ENCODE results near the gene THOP1.
A peak's percentile ranks its signal among the peaks of the same experiment; 100 is the strongest.
"Not testable (repeated sequence)": the region's sequence is repeated elsewhere in the genome, so short reads cannot be mapped to it uniquely, and the experiment has no call there.

THOP1 gene

DNA sequence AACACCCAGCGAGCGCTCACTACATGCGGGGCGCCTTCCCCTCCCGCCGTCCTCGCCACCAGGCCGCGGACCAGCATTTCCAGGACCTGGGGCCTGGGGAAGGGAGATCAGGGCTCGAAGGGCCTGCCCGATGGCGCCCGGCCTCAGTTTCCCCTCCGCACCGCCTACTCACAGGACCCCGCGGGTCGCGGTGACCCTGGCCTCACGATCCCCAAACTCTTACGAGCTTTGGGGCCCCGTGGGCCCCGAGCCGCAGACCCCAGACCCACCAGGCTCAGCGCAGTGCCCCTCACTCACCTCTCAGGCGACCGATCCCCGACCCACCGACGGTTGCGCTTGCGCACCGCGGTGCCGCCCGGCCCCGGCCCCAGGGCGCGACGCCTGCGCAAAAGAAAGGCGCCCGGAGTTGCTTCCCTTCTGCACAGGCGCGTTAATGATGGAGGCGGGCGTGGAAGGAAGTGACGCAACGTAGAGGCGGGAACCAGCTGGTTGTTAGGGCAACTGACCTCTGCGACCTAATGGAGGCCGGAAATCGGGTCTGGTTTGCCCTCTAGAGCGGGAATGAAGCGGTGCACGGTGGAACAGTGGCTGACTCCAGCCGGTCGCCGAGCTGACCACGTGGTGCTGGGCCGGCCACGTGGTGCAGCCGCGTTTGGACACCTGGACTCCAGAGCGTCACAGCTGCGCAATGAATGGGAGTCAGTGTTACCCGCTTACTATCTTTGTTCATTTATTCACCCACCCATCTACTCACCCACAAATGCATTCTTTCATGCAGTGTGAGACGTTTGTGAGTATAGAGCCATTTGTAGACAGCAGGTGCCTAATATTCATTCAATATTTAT, 2.1 kb upstream of the THOP1 start, which contains the start of gene SGTA:
TSS of gene SGTA (minus strand) at position 338 of the 845 bp plus-strand sequence. CDS start 14,205 bp downstream, outside the sequence.
- peak; percentile 93 for DNase-seq (ENCODE audit: low read depth)

DNA sequence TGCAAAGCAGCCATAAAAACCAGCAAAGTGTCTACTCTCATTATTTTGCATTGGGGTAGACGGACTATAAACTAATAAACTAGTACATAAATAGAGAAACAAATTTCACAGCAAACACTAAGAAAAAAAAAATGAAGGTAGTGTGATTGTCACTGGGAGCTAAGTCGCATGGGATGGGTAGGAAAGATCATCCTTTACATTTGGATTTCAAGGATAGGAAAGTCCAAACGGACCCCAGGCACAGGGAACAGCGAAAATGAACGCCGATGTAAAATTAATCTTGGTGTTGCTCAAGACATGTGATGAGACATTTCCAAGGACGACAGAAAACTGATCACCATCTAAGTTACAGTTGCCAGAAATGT, 1.5 kb upstream of the THOP1 start:
- DNase-seq (ENCODE audit: low read depth), result no peak

DNA sequence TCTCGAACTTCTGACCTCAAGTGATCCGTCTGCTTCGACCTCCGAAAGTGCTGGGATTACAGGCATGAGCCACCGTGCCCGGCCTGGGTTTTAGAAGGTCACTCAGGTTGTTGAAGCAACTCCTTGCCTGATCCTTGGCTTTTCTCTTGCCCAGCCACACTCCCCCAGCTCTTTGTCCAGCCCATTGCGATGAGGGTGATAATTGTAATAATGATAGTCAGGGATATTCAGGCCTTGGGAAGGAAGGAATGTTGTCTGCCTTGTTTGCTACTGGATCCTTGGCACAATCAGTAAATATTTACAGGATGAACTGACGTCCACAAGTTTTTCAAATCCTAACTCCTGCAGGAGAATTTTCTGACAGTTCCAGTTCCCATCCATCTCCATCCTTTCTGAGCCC, 1.8 kb downstream of the THOP1 start:
- no peak for DNase-seq (ENCODE audit: low read depth)

DNA sequence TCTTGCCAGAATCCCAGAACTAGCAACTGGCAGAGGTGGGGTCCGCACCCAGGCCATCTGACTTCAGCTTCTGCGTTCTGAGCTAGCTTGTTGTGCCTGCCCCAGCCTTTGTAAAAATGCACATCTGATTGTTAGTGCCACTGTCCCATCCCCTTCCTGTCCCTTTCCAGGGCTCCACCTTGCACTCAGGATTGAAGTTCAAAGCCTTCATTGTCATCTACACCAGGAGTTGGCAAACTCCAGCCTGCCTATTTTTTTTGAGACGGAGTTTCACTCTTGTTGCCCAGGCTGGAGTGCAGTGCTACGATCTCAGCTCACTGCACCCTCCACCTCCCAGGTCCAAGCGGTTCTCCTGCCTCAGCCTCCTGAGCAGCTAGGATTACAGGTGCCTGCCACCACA, 2.9 kb downstream of the THOP1 start:
- no peak for DNase-seq (ENCODE audit: low read depth)

DNA sequence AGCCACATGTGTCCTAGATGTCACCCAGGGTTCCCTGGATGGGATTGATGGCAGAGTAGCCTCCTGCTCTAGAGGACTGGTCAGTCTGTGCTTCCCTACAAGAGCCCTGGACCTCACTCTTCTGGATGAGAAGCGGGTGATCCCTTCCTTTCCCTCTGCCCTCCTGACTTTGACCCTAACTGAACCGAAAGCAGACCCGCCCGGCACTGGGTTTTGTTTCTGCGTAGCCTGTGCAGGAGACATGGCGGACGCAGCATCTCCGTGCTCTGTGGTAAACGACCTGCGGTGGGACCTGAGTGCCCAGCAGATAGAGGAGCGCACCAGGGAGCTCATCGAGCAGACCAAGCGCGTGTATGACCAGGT, 4.9 kb downstream of the THOP1 start:
- DNase-seq (ENCODE audit: low read depth), result no peak

DNA sequence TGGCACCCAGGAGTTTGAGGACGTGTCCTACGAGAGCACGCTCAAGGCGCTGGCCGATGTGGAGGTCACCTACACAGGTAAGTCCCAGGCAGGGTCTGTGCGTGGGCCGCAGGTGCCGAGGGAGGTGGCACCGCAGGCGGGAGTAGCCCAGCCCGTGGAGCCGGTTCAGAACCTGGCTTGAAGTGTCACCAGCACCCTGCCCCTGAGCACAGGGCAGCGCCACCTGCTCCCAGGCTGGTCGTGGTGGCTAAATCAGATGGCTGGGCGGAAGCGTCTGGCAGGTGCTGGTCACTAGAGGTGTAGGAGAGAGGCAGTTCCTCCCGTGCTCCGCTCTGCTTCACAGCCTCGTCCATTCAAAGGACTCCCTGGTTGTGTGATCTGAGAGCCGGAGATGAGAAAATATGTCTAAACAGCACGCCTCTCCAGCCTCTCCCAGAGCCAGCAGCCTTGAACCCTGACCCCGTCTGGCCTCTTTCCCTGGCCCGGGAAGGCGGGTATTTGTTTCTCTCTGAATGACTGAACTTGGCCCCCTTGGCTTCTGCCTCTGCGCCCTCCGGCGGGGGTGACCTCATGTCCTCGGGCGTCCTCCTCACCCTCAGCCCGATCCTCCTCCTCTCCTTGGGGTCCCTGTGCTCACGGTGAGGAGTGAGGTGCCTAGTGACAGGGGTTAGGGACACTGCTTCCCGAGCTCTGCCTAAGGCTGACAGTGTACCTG, 5.4 kb downstream of the THOP1 start:
- no peak for DNase-seq (ENCODE audit: low read depth)

DNA sequence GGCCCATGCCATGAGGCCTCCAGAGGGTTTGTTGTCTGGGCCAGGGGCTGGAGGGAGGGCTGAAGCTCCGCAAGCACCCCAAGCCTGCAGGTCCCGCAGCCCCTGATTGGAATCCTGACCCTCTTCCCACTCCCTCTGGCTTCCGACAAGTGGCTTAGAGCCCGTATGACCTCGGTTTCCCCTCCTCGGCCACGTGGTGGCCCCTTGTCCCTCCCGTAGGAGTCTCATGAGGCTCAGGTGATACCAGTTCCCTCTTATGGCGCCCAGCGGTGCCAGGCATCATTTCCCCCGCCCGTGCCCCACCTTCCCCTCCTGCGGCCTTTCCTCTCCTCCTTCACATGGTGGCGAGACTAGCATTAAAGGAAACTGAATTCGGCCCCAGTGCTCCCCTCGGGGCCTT, 6.1 kb downstream of the THOP1 start:
- no peak for DNase-seq (ENCODE audit: low read depth)

DNA sequence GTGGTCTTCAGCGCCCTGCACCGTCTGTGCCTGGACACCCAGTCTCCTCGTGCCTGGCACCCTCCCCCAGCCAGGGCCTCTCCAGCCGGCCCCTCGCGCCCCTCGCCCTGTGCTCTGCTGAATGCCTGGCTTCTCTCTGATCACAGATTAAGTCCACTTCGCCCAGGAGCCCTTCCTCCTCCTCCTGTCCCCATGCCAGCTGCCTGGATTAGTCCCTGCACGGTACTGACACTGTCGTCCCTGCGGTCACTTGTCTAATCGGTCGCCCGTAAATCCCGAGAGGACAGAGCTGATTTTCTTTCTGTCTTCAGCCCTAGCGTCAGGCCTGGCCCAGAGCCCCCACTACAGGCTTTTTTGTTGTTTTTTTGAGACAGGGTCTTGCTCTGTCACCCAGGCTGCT, 6.6 kb downstream of the THOP1 start:
- no peak for DNase-seq (ENCODE audit: low read depth)

DNA sequence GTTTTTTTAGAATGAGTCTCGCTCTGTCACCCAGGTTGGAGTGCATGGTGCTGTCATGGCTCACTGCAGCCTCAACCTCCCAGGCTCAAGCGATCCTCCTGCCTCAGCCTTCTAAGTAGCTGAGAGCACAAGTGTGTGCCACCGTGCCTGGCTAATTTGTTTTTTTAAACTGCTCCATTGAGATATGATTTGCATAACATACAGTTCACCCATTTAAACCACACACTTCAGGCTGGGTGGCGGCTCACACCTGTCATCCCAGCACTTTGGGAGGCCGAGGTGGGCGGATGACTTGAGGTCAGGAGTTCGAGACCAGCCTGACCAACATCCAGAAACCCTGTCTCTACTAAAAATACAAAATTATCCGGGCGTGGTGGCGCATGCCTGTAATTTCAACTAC, 7.4 kb downstream of the THOP1 start:
- not testable (repeated sequence) for DNase-seq (ENCODE audit: low read depth)

DNA sequence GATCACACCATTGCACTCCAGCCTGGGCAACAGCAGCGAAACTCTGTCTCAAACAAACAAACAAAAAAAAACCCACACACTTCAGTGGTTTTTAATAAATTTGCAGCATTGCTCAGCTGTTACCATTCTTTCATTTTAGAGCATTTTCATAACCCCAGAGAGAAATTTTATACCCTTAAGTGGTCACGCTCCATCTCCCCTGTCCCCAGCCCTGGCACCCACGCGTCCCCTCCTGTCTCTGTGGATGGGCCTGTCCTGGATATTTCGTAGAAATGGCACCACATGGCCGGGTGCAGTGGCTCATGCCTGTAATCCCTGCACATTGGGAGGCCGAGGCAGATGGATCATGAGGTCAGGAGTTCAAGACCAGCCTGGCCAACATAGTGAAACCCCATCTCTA, 7.8 kb downstream of the THOP1 start:
- DNase-seq (ENCODE audit: low read depth), result no peak

DNA sequence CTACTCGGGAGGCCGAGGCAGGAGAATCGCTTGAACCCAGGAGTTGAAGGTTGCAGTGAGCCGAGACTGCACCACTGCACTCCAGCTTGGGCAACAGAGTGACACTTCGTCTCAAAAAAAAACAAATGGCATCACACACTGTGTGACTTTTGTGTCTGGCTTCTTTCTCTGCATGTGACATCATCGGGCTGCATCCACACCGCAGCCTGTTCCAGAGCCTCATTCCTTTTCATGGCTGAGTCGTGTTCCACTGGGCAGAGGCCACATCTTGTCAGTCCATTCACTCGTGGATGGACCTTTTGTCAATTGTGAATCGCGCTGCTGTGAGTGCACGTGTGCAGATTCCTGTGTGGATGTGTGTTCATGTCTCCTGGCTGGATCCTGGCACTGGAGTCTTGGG, 8.3 kb downstream of the THOP1 start:
- no peak for DNase-seq (ENCODE audit: low read depth)

DNA sequence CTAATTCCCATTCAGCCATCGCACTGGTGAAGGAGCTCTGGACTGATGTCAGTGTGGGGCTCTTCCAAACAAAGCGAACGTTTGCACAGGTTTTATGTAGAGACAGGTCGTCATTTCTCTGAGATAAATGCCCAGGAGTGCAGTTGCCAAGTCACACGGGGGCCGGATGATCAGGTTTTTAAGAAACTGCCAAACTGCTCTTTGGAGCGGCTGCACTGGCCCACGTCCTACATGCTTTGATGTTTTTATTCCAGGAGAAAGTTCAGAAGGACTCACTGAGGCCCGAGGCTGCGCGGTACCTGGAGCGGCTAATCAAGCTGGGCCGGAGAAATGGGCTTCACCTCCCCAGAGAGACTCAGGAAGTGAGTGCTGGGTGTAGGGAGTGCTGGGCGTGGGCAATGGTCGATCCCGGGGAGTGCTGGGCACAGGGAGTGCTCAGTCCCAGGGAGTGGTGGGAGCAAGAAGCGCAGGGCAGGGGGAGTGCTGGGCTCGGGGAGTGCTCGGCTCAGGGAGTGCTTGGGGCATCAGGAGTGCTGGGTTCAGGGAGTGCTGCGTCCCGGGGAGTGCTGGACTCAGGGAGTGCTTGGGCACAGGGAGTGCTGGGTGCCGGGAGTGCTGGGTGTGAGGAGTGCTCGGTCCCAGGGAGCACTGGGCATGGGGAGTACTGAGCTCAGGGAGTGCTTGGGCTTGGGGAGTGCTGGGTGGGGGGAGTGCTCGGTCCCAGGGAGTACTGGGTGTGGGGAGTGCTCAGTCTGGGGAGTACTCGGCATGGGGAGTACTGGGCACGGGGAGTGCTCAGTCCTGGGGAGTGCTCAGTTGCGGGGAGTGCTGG, 10.7 kb downstream of the THOP1 start:
- no peak for DNase-seq (ENCODE audit: low read depth)

DNA sequence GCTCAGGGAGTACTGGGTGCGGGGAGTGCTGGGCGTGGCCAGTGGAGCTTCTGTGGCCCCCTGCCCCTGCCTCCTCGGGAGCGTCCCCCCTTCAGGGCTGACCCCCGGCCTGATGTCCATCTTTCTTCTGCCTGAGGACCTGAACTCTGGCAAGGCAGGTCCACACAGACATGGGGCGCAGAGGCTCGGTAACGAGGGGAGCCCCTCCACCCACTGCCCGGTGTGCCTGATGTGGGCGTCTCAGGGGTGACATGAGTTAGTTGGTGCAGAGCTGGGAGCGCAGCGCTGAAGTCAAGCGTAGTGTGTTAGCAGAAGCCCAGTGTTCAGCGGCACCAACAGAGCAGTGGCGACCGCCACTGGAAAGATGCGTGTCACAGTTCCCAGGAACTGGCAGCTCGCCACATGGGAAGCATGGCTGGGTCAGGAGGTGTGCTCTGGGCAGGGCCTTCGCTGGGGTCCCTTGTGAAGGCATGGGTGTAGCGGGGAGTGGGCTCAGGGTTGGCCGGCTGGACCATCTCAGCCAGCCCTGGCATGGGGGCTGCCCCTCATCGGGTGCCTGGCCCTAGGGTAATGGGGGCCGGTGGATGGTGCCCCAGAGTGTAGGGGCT, 11.5 kb downstream of the THOP1 start:
- no peak for DNase-seq (ENCODE audit: low read depth)

DNA sequence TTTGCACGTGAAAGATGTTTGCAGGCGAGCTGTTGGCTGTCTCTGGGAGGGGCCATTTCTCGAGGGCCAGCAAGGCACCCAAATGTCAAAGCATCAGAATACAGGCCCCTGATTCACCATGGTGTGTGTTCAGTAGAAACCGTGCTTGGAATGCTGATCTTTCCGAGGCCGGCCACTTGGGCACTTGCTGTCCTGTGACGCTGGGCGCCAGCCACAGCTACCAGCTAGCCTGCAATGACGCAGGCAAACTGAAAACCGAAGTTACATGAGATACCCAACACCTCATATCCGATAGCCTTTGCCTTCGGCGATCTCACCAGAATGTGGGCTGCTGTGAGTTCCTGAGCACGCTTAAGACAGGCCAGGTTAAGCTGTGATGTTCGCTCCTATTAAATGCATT, 12.0 kb downstream of the THOP1 start:
- DNase-seq (ENCODE audit: low read depth), result no peak

DNA sequence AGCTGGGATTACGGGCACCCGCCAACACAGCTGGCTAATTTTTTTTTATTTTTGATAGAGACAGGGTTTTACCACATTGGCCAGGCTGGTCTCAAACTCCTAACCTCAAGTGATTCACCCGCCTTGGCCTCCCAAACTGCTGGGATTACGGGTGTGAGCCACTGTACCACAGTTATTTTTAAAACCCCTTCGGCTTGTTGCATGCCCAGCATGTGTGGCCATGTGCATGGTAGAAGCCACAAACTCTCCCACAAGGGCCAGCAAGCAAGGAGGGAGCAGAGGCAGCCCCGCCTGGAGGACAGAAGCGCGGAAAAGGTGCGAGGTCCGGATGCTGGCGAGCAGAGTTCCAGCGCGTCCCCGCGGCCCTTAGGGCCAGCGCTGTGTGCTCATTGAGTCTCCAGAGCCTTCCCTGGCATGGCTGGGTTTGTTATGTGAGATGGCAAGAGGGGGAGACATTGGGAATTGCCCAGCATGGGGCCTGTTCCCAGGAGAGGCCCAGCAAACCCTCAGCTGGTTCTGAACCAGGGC, 12.9 kb downstream of the THOP1 start:
- DNase-seq (ENCODE audit: low read depth), result no peak

DNA sequence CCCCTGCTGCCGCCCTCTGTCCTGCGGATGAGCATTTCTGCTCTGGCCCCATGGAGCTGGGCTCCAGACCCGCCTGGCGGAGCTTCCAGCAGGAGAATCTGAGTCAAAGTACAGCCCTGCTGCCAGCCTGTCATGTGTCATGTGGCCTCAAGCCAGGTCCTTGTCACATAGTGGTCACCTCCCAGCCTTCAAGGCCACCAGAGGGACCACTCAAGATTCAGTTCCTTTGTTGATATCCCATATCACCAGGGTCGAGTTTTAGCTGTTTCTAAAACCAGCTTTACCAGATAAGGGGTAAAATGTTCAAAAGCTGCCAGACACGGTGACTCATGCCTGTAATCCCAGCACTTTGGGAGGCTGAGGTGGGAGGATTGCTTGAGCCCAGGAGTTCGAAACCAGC, 13.4 kb downstream of the THOP1 start:
- no peak for DNase-seq (ENCODE audit: low read depth)

DNA sequence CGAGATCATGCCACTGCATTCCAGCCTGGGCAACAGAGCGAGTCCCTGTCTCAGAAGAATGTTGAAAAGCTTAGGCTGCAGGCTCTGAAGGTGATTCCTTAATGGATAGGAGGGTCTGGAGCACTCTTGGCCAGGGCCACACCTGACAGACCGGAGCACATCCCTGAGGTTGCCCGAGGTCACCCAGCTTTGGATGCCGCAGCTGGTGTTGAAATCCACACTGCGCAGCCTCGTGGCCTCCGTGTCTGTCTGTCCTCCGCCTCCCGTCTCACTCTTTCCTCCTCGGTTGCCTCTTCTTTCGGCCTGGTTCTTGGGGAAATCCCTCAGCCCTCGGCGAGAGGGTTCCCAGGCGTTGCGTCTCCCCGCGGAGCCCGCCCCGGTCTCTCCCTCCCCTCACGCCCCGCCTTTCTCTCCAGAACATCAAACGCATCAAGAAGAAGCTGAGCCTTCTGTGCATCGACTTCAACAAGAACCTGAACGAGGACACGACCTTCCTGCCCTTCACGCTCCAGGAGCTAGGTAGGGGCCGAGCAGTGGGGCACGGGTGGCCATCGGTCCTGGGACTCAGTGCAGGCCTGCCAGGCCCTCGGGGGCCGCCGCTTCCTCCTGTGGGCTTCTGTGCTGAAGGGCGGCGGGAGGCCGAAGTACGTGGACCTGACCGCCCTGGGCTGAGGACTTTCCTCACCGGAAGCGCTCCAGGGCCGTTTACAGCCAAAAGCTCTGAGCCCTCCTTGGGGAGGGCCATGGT, 14.1 kb downstream of the THOP1 start:
- DNase-seq (ENCODE audit: low read depth), result no peak

DNA sequence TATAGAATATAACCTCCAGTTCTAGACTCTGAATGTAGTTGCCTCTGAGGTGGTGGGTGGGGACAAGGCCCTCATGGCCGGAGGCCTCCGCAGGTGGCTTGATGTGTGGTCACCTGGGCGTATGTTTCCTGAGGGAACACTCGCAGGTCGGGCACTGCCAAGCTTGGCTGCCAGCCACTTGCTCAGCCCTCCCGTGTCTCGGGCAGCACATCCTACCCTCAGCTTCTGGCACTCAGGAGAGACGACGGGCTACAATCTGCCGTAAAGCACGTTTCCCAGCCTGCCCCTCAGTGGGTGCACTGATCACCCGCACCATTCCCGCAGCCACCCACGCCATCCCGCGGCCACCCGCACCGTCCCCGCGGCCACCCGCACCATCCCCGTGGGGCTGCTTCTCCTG, 15.2 kb downstream of the THOP1 start:
- DNase-seq (ENCODE audit: low read depth), result no peak

DNA sequence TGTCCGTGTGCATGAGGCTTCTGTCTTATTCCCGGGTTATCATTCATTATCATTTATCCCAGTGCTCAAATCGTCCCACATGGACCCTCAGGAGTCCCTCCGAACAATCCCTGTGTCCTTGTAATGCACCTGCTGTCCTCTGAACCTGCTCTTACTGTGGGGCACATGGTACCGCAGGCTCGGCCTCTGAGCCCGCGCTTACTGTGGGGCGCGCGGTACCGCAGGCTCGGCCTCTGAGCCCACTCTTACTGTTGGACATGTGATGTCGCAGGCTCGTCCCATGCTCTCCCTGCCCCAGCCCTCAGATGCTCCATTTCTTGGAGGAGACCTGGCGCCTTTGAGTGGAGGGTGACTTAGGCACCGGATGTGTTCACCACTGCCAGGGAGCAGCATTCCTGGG, 17.5 kb downstream of the THOP1 start:
- no peak for DNase-seq (ENCODE audit: low read depth)

DNA sequence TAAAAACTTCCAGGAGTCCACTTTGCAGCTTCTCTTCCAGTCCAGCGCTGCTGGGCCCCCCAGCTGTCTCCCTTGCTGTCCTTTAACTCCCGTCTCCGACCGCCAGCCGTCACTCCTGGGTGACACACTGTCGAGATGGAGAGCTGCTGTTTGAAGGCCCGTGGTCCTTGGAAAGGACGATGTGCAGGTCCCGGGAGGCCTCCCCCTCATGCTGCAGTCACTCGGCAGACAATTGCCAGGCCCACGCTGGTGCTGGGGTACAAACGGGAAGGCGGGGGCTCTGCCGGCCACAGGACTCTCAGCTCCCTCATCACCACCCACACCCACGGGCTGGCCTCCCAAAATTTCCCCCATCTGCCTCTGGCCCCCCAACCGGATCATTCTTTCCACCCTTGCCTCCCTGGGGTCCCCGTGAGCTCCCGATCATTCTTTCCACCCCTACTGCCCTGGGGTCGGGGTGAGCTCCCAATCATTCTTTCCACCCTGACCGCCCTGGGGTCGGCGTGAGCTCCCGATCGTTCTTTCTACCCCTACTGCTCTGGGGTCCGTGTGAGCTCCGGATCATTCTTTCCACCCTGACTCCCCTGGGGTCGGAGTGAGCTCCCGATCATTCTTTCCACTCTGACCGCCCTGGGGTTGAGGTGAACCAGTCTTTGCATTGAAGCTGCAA, 18.3 kb downstream of the THOP1 start:
- DNase-seq (ENCODE audit: low read depth), result no peak

All from T-helper 22 cell (primary cell).